GM12801 (cell line): Measurements from ENCODE around the gene ADCK1.

Experiments used
- TF ChIP-seq, protein P1 (sequence below): IDR thresholded peaks from one replicate; pipeline ENCODE4 v1.5.1; 2011; ENCODE audit warnings: control low read depth; ENCODE audit not compliant: insufficient read length; ENCODE audit errors: extremely low read depth

The ADCK1 gene

DNA sequence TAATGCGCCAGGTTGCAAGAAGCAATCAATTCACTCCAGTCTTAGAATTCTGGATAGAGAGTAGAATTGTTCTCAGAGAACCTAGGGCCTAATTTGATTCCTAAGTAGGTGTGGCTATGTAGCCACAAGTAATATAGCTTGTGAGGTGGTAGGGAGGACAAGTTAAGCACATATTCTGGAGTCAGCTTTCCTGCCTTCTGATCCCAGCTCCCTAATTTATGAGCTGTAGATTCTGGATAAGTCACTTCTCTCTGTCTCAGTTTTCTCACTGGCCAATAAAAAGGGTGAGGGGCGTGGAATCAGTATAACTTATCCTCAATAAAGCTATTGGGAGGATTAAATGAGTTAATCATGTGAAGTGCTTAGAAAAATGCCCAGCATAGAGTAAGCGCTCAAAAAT lies 35.9 kb upstream of the ADCK1 start:
- TF ChIP-seq, protein P1, sequence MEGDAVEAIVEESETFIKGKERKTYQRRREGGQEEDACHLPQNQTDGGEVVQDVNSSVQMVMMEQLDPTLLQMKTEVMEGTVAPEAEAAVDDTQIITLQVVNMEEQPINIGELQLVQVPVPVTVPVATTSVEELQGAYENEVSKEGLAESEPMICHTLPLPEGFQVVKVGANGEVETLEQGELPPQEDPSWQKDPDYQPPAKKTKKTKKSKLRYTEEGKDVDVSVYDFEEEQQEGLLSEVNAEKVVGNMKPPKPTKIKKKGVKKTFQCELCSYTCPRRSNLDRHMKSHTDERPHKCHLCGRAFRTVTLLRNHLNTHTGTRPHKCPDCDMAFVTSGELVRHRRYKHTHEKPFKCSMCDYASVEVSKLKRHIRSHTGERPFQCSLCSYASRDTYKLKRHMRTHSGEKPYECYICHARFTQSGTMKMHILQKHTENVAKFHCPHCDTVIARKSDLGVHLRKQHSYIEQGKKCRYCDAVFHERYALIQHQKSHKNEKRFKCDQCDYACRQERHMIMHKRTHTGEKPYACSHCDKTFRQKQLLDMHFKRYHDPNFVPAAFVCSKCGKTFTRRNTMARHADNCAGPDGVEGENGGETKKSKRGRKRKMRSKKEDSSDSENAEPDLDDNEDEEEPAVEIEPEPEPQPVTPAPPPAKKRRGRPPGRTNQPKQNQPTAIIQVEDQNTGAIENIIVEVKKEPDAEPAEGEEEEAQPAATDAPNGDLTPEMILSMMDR: no peak

DNA sequence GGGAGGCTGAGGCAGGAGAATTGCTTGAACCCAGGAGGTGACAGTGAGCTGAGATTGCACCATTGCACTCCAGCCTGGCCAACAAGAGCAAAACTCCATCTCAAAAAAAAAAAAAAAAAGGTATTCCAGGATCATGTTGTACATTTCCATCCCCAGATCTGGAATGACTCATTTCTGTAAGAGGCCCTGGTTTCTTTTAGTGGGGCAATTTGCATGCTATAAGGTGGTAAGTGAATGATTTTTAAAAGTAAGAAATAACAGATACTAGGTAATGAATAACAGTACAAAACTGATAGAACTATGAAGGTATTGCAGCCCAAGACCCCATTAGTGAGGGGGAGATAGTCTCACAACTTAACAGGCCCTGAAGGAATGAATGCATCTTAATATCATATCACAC lies 17.7 kb upstream of the ADCK1 start:
- TF ChIP-seq, protein P1: no peak

DNA sequence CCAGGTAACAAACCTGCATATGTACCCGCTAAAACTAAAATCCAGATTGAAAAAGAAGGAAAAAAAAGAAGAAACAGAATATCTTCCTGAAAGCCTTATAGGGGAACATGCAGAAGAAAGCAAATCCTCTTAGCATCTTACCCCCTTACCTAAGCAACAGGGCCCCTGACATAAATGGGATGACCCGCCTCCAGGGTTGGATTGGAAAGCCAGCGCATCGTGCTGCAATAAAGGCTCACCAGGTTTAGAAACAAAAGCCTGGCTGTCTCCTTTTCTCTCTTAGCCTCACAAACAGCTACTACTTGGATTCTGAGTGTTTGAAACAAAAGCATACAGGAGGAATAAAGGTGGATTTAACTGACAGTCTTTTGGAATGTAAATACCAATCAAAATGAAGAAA lies 13.8 kb upstream of the ADCK1 start:
- TF ChIP-seq, protein P1: no peak

DNA sequence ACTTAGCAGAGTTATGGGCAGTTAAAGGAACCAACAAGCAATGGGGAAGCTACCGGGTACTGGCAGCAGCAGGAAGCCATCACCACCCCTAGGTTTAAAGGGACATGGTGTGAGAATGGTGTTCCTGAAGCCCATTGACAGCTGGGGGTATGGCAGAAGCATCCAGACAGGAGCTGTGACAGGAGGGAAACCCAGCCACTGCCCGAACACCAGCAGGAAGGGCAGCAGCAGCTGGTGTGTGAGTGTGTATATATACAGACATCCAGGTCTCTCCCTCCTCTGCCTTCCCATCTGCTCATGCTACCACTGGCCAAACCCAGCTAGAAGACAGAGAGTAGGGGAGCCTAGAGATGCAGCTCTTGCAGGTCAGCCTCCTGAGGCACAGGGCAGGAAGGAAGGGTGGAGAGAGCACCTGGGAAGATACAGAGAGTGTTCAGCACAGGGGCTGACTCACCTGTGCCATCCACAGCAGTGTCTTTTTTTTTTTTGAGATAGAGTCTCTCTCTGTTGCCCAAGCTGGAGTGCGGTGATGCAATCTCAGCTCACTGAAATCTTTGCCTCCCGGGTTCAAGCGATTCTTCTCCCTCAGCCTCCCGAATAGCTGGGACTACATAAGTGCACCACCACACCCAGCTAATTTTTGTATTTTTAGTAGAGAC lies 9.2 kb upstream of the ADCK1 start:
- TF ChIP-seq, protein P1: no peak

DNA sequence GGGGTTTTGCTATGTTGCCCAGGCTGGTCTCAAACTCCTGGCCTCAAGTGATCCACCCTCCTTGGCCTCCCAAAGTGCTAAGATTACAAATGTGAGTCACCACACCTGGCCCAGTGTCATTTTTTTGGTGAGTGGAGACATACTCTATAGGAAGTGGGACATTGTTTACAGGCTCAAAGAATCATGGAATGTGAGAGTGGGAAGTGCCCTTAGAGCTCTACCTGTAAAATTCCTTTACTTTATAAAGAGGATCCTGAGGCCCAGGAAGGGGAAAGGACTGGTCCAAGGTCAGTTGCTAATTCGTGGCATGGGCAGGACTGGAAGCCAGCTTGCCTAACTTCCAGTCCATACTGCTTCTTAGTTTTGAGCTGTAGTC lies 8.7 kb upstream of the ADCK1 start:
- TF ChIP-seq, protein P1: no peak

DNA sequence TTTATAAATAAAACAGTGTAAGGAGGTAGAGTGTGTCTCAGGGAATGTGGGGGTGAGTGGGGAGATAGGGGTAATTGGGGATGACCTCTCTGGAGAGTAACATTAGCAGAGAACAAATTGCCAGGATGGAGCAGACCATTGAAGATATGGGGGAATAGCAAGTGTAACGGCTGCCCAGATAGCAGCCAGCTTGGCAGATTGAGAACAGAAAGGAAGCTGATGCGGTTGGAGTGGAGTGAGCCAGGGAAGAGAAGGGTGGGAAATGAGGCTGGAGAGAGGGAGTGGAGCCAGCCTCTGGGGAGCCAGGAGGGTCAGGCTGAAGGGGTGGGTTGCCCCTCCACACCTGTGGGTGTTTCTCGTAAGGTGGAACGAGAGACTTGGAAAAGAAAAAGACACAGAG lies 5.6 kb upstream of the ADCK1 start:
- TF ChIP-seq, protein P1: no peak

DNA sequence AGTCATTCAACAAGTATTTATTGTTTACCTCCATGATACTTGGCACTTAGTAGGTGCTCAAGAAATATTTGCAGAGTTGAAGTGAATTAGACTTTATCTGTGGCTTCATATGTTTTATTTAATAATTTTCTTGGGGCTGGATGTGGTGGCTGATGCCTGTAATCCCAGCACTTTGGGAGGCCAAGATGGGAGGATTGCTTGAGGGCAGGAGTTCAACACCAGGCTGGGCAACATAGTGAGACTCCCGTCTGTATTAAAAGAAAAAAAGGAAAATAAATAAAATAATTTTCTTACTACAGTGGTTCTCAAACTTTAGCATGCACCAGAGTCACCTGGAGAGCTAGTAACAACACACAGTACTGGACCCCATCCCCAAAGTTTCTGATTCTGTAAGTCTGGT lies 905 bp downstream of the ADCK1 start:
- TF ChIP-seq, protein P1: no peak
